Measurements from ENCODE around the gene CCDC6. TPM values are rescaled to one million over a fixed set of nuclear protein-coding genes. Genes with fewer than 3 reads are reported as not detected.

CCDC6 gene
- total RNA-seq, 1 experiment from 2014 or later: 13.7 TPM

DNA sequence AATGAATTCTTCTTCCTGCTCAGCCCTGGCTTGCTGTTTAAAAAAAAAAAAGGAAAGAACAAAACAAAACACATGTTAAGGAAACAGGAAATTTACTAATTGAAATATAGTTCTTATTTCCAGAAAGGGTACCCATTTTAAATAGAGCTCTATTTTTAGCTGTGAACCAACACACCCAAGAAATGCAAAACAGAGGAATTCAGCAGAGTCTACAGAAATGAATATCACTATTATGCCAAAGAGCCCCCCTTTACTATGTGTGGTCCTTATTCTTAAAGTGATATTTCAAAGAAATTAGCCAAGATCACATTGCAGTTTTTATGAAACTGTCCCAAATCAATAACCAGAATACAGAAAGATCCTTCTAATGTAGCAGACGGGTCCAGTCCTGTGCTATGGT, 53.7 kb downstream of the CCDC6 start:
- DNase-seq (ENCODE audit: low read depth): no peak

DNA sequence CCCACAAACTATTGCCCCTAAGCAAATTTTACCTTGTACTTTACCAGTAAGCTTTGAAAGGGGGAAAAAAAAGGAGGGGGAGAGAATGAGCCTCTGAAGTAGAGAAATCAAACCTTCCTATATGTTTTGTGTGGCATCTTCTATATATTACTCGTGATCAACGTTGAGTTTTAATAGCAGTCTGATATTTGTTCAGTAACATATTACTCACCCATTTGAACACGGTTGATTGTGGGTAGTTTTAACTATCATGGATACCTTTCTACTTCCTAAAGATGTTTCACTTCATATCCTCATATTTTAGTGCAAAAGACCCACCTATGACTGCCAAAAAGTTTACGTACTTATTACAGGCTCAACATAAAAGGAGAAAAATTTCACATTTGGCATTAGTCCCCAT, 54.5 kb downstream of the CCDC6 start:
- no peak for DNase-seq (ENCODE audit: low read depth)

DNA sequence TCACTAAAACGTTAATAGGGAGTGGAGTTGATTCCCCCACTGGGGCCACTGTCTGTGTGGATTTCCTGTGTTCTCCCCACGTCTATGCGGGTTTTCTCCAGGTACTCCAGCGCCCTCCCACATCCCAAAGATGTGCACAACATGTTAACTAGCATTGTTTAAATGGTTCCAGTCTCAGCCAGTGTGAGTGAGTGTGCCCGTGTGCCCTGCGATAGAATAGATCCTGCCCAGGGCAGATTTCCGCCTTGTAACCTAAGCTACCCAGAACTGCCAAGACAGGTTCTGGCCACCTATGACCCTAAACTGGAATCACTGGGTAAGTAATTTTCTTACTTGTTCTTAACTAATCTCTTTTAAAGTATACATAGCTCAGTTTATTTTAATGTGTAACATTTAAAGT, 58.5 kb downstream of the CCDC6 start:
- no peak for DNase-seq (ENCODE audit: low read depth)

DNA sequence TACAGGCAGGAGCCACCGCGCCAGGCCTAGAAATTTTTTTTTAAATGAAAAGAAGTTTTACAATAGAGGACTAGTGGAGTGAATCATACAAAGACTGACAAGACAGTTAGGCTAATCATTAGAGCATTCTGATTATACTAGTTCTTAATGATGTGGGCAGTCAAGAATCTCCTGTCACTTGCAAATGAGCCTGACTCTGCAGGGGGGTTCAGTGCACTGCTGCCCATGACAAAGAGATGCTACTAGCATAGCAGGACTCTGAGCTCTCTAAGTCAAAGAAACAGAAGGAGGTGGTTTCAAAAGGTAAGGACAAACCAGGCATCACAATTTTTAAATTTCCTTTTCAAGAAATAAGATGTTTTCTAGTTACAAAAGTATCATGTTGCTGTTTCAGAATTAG, 59.0 kb downstream of the CCDC6 start:
- DNase-seq (ENCODE audit: low read depth): no peak

DNA sequence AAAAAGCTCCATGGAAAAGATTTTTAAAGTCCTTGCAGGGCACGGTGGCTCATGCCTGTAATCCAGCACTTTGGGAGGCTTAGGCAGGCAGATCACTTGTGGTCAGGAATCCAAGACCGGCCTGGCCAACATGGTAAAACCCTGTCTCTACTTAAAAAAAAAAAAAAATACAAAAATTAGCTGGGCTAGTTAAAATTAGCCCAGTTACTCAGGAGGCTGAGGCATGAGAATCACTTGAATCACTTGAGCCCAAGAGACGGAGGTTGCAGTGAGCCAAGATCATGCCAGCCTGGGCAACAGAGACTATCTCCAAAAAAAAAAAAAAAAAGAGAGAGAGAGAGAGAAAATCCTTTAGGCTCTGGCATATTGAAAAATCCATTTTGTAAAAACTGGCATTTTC, 61.9 kb downstream of the CCDC6 start:
- no peak for DNase-seq (ENCODE audit: low read depth)

DNA sequence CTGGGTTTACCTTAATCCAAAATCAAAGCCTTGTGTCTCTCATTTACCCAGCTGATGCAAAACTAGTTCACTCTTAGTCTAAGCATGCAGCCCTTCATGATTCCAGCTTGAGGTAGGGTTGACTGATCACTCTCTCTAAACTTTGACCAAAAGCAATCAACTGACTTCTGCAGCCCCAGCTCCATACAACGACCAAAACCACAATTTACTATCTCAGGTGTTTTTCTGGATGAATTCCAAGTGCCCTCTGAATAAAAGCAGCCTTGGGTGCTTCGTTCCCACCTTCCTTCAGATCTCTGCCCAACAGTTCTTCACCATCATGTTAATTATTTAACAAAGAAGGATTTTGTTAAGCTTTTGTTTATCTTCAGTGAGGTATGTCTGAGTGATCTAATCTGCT, 62.6 kb downstream of the CCDC6 start:
- DNase-seq (ENCODE audit: low read depth): no peak

DNA sequence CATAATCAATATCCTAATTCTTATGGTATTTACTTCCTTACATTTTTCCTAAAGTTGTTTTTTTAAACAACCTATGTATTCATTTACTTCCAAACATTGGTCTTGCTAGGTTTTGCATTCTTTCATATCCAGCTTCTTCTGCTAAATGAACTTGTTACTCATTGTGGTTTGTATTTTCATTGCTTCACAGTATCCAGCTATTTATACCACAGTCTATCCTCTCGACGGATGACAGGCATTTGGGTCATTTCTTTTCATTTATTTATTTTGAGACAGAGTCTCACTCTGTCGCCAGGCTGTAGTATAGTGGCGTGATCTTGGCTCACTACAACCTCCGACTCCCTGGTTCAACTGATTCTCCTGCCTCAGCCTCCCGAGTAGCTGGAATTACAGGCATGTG, 66.8 kb downstream of the CCDC6 start:
- no peak for DNase-seq (ENCODE audit: low read depth)

DNA sequence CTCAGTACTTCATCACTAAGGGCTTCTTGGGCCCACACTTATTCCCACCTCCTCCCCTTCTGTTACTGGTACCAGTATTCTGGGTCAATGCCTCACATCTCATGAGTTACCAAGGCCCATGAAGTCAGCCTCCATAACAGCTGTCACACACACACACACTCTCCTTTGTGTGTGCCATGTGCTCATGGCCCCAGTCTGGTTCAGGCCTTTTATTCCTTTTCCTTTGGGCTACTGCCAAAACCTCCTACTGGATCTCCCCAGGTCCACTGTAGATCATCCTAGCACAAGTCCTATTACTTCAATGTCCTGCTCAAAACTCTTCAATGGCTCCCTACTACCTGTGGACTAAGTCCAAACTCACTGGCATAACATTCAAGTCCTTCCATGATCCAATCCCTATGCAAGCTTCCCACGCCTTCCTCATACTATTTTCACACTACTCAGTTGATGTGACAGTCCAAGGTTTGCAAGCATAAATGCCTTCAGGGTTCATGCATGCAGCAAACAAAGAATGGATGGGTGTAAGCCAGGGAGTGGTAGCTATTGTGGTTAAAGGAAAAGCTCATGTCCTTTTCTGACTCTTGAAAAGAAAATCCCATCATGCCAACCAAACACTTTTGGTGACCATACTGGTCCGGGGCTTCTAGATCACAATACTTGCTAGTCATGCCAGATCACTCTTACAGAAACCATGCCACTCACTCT, 68.1 kb downstream of the CCDC6 start:
- DNase-seq (ENCODE audit: low read depth): no peak

DNA sequence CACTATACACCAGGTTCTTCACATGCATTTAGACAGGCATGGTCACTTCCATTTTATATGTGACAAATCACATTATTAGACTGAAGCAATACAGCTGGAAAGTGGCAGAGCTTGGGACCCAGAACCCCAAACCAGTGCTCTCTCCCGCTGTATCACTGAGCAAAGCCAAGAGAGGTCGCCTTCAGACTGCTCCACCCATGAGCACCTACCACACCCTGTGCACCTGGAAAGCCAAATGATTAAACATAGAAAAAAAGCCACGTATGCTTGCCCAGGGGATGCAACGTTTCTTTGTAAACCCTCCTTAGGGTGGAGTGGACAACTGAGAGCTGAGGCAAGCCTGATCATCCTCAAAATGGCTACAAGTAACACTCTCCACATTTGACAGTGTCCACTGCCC, 72.5 kb downstream of the CCDC6 start:
- DNase-seq (ENCODE audit: low read depth): no peak

DNA sequence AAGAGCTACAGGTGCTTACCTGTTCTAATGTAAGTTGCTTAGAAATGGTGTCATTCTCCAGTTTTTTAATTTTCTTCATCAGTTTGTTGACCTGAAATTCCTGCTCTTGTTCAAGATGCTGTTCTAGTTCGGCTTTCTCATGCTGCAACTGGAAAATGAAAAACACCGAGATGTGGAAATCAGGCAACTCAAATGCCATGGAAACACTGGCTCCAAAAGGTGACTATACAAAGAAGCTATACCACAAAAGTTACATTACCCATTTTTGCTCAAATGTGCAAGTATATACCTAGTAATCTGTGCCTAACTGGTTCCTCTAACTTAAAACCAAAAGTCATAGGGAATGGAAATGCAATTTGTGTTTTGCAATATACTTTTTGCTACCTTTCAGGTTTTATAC, 73.8 kb downstream of the CCDC6 start:
- DNase-seq (ENCODE audit: low read depth): no peak

DNA sequence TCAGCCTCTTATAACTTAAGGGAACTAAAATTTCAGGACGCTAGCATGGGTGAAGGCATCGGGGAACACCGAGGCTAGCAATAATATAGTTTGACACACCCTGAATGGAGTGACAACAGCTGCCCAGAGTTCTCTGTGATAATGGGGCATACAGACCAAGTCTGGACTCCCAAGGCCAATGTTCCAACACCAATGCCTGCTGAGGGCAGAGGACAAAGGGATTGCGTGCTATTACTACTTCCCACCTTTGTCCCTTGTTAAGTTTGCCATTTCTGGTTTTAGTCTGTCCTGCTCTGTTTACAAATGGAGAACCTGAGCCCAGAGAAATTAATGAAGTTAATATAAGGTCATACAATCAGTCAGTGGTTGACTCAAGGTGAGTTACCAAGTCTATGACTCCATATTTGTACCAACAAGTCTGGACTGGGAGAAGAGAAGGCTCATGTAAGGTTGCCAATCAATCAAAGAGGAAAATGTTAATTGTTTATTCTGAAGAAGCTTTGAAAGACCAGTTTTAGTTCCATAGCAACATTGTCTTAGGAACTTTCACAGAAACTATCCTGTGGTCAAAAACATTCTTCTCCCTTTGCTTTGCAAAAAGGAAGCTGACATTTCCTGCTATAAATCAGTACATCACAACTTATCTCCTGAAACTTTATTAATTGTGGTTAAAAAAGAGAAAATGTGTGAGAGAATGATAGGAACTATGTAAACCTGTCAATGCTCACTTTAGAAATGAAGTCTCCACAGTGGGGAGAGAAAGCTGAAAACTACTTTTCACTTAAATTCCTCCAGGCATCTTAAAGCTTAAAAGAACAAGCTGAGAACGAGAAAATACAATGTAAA, 74.5 kb downstream of the CCDC6 start:
- DNase-seq (ENCODE audit: low read depth): no peak

DNA sequence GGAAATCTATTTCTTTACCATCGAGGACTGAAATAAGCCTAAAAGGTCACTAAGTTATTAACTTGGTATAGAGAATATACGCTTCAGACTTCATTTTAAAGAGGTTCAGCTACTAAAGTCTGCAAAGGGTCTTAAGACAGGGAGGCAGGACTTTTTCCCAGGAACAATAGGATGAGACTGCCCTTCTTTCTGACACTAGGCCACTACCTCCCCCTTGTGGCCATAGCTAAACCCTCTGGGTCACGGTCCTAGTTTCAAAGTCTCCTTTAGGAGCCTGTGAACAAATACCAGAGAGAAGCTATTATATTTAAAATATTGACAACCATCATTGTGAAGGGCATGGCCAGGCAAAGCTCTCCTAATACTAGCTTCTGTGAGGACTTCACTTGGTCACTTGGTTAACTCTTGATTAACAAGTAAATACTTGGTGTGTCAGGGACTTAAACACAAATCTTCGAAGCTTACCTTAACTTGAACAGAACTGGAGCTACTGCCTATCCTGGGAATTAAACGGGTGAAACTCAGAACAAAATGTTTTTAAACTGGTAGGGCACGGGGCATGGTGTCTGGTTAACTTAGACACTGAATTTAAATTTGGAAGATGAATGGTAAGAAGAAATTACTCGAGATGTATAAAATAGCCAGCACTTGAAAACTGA, 75.6 kb downstream of the CCDC6 start:
- DNase-seq (ENCODE audit: low read depth): peak; percentile 34

DNA sequence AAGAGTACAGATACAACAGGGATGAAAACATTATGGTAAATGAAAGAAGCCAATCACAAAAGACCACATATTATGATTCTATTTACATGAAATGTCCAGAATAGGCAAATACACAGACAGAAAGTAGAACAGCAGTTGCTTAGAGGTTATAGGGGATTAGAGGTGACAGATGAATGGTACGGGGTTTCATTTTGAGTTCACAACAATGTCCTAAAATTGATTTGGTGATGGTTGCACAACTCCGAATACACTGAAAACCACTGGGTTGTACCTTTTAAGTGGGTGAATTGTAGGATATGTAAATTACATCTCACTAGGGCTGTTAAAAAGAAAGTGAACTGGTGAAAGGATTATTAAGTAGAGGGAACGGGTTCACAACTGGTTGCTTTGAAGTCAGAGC, 76.8 kb downstream of the CCDC6 start:
- DNase-seq (ENCODE audit: low read depth): no peak

DNA sequence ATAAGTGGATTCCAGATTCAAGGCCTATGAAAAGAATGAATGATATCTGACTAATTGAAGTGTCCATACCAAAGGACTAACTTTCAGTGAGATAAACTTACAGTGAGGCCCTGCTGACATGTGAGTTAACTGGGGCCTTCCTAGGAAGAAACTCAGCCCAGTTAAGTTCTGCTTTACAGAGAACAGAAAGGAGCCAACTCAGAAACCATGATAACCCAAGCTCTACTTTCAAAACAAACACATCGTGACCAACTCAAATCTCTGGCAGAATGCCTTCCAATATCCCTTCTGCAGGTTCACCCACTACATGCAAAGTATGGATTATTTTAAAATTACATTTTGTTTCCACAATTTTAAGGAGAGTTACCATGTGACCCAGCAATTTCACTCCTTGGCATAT, 77.3 kb downstream of the CCDC6 start:
- DNase-seq (ENCODE audit: low read depth): no peak

DNA sequence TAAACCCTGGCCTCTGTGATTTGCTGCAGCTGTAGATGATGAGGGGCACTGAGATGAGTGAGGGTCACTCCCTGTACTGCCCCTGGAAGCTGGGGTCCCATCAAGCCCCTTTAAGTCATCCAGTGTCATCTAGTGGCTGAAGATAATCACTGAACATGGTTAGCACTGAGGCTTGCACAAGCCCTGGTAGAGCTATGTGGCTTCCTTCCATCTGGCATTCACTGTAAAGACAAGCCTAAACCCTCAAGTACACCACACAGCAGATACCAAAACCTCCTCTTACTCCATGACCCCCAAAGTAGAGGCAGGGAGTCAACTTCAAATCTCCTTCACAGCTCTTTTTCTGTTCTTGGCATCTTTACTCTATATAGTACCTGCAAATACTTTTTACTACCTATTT, 80.4 kb downstream of the CCDC6 start:
- DNase-seq (ENCODE audit: low read depth): no peak

DNA sequence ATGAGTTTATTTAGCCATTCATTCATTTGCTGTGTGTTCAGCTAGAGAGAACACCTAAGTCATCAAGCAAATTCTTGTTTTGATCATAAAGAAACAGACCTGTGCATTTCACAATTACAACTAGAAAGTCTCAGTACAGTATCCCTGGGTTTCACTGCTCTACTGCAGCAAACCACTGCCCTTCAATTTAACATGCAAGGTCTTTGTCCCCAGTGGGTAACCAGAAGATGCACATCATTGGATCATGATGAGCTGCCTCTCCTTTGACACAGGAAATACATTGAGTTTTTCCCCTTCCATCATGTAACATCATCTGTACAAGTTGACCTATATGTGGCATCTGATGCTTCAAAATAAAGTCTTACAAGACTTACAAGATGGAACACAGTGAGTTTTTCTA, 82.6 kb downstream of the CCDC6 start:
- no peak for DNase-seq (ENCODE audit: low read depth)

DNA sequence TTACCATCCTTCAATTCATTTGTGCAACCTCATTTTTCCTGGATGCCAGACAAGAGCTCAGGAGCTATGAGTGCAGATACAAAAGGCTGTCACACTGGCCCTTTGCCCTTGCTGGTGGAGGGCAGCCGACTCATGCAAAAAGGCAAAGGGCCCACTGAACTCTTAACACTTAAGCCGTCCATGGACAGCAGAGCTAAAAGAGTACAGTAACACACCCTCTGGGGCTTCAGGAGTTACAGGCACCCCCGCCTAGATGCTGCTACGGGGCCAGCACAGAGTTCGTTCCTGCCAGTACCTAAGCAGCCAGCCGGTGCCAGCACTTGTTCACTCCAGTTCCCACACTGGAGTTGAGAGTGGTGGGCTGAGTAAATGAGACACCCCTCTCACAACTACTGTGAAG, 83.2 kb downstream of the CCDC6 start:
- DNase-seq (ENCODE audit: low read depth): no peak

DNA sequence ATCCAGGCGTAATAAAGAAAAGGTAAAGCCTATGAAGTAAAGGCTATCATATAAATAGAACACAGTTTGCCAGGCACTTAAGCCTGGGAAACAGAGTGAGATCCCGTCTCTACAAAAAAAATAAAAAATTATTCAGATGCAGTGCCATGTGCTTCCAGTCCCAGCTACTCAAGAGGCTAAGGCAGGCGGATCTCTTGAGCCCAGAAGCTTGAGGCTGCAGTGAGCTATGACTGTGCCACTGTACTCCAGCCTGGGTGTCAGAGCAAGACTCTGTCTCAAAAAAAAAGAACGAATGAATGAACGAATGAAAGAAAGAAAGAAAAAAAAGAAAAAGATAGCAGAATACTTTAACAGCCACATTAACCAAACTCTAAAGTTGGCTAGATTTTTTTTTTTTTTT, 85.9 kb downstream of the CCDC6 start:
- no peak for DNase-seq (ENCODE audit: low read depth)

DNA sequence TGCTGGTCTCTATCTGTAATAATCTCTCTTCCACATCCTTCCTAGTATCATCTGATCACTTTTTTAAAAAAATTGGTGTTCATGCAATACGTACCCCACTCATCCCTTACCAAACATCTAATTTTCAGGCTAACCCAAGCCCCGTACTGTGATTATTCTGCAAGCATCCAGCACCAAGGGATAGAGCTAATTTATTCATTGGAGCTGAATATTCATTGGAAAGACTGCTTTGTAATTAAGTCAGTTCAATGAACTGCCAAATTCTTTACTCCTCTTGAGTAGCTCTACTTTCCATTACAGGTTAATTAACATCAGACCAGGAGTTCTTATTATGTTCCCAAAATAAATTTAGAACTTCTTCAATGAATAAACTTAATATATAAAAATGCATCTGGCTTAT, 86.7 kb downstream of the CCDC6 start:
- no peak for DNase-seq (ENCODE audit: low read depth)

DNA sequence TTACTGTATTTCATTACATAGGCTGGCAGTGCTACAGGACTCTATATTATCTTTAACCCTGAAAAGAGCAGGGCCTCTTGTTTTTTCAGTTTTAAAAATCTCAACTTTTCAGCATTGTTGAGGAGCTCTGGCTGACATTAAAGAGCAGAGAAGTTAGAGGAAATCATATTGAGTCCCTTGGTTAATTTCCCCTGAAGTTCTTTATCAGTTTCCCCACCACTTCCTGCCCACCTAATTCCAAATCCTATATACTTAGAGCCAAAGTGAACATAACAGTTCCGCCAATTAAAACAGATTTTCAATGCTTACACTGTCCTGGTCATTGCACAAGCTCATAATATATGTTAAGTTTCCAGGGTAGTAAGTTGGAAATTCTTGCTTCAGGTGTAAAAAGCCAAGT, 87.1 kb downstream of the CCDC6 start:
- DNase-seq (ENCODE audit: low read depth): no peak

DNA sequence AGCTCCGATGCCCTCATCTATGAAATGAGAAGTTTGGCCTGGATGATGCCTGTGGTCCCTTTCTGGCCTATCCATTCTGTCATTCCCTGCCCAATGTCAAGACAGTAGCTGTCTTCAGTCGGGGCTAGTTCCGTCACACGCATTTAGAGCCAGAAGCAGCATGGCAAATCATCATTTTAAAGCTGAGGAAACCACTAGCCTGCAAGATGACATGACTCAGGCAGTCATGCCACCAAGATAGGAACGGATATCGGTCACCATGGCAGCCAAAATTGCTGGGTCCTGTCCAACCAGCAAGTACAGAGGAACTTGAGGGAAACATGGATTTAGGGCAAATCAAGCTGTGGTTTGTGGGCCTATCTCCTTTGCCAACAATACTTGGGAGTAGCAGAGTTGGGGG, 88.6 kb downstream of the CCDC6 start:
- DNase-seq (ENCODE audit: low read depth): peak; percentile 12

DNA sequence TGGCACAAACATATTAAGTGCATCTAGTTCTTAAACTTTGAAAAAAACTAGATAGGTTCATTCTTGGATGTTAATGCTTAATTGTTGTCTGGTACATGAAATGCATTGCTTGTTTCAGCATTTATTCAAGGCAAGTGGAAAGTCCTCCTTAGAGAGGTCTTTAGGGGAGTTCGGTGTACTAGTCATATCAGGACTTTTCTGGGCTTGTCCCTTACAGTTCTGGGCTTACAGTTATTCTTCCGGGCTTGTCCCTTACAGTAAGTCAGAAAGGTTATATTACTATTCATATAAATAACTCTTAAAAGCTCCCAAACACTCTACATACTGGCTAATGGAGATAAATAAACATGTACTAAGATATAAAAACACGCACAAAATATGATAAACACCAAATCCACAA, 91.5 kb downstream of the CCDC6 start:
- DNase-seq (ENCODE audit: low read depth): no peak

DNA sequence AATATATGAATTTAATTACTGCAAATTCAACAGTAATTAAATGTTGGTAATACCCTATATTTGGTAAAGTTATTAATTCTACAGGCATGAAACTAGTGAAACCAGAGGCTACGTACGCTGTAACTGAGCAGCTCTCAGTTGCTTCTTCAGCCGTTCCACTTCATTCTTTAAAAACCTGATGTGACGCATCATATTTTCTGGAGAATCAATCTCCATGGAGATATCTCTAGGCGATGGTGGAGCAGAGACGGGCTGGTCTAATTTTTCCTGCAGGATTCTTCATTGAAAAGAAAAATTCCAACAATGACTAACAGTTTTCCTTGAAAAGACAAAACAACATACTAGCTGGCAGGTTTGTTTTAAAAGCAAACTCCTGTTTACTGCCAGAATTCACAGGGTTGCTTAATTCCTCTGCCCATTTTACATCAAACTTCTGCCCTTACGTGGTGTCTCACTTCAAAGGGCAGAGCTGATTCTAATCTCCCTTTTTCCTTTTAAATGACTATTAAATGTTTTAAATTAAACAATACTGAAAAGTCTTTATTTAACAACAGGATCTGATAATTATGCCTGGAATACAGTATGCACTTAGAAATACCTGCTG, 93.7 kb downstream of the CCDC6 start:
- no peak for DNase-seq (ENCODE audit: low read depth)
